Kasumi-1 (cell line): ENCODE measurements around the gene OMD.
A peak's percentile ranks its signal among the peaks of the same experiment; 100 is the strongest.
"Not testable (repeated sequence)": the region's sequence is repeated elsewhere in the genome, so short reads cannot be mapped to it uniquely, and the experiment has no call there.

ENCODE experiments used
- DNase-seq, 2 experiments: peaks; one replicate each; lab custom pipeline; 2025; lab: John Stamatoyannopoulos, UW

Gene OMD

DNA sequence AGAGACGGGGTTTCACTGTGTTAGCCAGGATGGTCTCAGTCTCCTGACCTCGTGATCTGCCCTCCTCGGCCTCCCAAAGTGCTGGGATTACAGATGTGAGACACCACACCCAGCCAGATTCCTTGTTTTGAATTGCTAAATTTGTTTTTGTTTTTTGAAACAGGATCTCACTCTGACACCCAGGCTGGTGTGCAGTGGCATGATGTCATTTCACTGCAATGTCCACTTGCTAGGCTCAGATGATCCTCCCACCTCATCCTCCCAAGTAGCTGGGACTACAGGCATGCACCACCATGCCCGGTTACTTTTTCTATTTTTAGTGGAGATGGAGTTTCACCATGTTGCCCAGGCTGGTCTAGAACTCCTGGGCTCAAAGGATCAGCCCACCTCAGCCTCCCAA lies 13.1 kb downstream of the OMD start:
- not testable (repeated sequence) for DNase-seq

DNA sequence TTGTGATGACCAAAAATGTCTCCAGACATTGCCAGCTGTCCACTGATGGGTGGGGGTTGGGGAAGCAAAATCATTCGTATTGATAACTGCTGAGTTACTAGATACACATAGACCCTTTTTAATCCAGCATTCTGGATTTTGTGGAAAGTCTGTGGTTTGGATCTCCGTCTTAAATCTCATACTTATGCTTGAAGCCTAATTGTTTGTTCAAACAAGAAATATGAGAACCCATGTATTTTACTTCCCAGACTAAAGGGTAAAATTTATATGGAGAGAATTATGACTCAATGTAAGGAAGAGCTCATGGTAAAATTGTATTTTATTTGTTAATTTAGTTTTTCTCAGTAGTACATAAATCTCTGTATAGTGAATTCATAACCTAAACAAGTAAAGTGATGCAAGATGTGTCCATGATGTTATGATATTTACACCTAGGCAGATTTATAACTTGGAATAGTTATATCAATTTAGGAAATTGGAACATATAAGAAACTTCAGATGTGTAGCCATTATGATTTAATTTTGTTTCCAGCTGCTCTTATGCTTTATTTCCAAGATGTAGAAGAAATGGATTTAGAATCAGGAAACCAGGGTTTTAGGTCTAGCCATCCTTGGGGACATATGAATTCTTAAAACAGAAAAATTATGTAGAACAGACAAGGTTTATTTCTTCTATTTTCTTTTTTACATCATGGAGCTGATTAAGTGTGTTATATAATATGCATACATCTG lies 15.4 kb downstream of the OMD start:
- DNase-seq, result no peak

DNA sequence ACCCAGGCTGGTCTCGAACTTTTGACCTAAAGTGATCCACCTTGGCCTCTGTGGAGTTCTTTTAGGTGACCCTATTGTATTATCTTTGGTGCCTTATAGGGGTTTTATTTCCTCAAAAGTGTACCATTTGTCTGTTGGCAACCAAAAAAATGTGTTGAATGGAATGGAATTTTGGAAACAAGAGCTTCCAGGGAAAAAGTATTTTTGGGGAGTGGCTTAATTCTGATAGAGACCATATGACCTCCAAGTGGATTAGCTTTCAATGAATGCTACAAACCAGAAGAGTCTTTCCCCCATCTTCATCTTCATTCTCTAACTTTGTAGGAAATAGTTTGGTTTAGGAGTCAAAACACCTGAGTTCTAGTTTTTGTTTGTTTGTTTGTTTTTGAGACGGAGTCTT lies 16.5 kb downstream of the OMD start:
- DNase-seq, result no peak

- peak; percentile 91 to 92 for DNase-seq
These were observed 17.8 kb downstream of the OMD start for GRCh38 chr9:92406477-92406876.

DNA sequence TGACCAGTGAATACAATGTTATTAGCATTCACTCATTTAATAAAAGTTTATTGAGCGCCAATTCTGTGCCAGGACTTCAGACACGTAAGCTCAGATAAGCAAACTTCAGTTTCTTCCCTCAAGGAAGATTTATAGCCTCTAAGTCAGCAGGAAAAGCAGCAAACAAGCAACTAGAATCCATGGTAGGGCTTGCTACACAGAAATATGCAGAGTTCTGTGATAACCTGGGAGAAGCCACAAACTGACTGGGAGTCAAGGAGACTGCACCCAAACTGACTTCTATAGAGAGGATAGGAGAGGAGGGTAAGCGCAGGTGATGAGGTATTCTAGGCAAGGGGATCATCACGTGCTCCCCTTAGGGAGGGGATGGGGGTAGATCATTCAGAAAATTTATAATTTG lies 18.5 kb downstream of the OMD start:
- DNase-seq, result no peak

- DNase-seq, result no peak
These were observed 20.0 kb downstream of the OMD start, which contains the start of gene OGN for GRCh38 chr9:92404042-92404836. OGN (minus strand) TSS chr9:92404578; CDS start chr9:92403407, 1,171 bp downstream.

GRCh38 chr9:92402826-92403745 lies 21.2 kb downstream of the OMD start:
- DNase-seq, result no peak

- no peak for DNase-seq
These were observed 21.9 kb downstream of the OMD start for GRCh38 chr9:92402360-92402759.

- no peak for DNase-seq
These were observed 26.4 kb downstream of the OMD start for GRCh38 chr9:92397853-92398252.

DNA sequence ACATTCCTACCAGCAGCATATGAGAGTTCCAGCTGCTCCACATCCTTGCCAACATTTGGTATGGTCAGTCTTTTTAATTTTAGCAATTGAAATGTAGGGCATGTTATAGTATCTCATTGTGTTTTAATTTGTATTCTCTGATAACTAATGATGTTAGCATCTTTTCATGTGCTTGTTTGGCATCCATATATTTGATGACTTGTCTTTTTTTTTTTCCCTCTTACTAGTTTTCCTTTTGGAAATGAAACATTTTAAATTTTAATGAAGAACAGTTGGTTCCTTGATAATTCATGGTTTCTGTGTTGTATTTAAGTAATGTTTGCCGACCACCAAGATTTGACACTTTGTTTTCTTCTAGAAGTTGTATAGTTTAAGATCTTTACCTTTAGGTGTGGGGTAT lies 28.7 kb downstream of the OMD start:
- no peak for DNase-seq

DNA sequence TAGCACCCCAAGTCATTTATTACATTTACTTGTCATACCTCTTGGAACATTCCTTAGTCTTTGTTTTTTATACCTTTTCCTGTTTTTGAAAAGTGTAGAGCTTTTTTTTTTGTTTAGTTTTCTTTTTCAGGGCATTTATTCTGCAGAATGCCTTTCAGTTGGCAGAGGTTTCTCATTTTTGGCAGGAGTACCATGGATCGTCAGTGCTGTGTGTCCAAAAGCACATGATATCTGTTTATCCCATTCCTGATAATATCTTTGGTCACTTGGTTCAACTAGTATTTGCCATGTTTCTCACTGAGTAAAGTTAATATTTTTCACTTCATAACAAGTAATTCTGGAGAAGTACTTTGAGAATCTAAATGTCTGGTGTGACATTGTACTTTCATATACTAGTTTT lies 30.6 kb downstream of the OMD start:
- no peak for DNase-seq

DNA sequence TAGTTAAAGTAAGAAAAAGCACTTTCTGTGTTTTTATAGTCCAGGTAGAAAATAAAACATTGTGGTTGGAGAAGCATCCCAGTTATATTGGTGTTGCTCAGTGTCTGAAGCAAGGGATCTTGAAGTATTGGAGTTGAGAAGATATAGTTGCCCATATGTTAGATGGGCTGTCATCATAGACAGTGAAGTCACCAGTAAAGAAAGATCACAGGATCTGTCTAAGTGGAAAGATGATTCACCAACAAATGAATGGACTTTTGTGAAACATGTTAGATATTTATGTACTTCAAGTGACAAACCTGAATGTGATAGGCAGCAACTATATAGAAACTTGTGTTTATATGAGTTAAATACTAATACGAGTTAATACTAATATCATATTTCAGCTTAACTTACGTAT lies 31.6 kb downstream of the OMD start:
- no peak for DNase-seq

- no peak for DNase-seq
These were observed 38.3 kb downstream of the OMD start for GRCh38 chr9:92385953-92386352.

- DNase-seq, result no peak
These were observed 38.8 kb downstream of the OMD start for GRCh38 chr9:92385477-92385876.

DNA sequence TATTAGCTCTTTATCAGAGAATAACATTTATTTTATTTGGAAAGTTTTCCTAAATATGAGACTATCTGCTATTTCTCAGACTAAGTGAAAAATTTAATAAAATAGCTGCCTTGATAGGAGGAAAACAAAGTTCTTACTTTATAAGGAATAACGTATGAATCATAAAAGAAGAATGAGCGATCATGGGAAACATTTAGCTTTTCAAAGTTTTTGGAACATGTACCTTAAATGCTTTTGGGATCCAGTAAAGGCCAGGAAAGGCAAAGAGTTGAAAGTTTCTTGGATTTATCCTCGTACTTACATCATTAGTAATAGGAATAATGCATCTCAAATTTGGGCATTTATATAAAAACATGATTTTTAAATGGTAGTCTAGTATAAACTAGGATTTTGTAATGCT lies 39.3 kb downstream of the OMD start:
- no peak for DNase-seq

- no peak for DNase-seq
These were observed 39.9 kb downstream of the OMD start for GRCh38 chr9:92384375-92384774.

DNA sequence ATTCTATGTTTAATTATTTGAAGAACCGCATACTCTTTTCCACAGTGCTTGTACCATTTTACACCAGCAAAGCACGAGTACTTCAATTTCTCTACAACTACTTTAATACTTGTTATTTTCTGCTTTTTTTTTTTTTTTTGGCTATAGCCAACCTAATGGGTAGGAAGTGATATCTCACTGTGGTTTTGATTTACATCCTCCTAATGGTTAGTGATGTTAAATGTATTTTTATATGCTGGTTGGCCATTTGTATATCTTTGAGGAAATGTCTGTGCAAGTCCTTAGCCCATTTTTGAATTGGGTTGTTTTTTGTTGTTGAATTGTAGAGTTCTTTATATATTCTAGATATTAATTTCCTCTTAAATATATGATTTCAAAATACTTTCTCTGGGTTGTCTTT lies 42.5 kb downstream of the OMD start:
- no peak for DNase-seq

DNA sequence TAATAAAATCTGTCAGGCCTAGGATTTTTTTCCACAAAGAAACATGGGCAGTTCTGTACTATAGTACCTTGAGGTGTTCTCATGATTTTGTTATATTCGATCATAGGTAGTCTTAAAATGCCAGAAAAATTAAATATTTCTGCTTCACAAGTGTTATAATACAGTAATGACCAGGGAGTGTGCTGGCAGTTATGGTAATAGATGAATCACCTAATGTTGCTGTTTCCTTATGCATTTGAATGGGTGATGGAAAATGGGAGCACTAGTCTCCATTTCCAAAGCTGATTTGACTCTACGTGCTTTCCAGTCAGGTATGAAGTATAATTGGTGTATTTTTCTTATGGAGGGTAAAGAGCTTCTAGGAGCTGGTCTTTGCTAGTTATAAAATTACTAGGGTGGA lies 43.7 kb downstream of the OMD start:
- no peak for DNase-seq

DNA sequence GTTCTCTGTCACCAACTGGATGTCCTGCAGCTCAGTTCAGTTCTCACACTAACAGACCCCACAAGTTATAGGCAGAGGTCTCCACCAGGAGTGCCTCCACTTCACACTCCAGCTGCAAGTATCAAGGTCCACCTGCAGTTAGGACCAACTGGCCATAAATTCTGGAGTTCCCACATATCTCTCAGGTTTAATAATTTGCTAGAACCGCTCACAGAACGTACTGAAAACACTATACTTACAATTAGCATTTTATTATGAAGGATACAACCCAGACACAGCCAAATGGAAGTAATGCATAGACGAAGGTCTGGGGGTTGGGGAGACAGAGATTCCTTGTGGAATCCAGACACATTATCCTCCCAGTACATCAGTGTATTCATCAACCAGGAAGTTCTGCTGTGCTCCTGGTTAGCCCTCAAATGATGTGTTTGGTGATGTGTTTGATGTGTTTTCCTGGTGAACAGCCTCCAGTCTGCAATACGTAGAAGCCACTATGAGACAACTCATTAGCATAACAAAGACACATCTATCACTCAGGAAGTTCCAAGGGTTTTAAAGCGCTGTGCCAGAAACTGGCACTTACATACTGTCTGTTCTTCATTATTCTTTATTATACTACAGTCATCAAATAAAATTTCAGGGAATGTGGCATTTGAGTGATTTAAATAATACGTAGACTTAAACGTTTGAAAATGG lies 45.3 kb downstream of the OMD start:
- no peak for DNase-seq

DNA sequence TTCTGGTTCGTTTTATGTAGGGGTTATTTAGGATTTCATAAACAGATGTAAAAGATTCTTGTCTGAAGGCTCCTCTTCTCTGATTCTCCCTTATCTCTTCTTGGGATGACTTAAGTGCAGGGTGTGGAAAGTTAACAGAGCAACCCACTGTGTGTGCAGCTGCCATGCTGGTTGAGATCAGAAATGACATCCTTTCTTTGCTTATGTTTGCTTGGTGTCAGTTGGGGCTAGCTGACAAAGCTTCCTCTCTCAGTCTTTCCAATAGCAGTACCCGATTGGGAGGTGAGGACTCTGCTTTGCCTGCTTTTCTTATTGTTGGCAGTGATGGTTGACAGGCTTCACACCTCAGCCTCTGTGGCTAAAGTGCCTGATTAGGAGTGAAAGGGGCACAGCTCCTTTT lies 46.4 kb downstream of the OMD start:
- DNase-seq, result no peak

DNA sequence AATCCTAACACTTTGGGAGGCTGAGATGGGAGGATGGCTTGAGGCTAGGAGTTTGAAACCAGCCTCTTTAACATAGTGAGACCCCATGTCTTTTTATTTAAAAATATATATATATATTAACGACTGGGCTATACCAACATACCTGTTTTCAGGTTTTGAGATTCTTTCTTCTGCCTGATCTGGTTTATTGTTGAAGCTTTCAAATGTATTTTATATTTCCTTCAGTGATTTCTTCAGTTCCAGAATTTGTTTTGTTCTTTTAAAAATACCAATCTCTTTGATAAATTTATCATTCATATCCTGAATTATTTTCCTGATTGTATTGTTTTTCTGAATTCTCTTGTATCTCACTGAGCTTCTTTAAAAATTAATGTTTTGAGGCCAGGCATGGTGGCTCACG lies 51.1 kb downstream of the OMD start:
- no peak for DNase-seq

DNA sequence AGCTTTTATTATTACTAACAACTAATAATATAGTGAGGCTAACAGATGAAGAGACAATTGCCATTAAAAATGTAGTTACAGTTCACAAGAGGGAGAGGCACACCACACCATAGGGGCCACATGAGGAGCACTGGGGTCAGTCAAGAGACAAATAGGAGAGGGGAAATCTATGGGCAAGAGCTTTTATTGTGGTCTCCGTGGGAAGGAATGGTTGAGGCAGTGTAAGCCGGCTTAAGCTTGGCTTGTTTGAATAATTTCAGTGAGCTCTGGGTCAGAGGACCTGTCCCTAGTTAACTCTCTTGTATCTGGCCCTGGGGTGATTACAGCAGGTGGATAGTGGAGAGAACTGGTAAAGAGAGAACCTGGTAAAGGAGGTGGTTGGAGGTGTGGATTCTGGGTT lies 55.2 kb downstream of the OMD start:
- DNase-seq, result no peak
